H1 (cell line): ENCODE data around the gene DAPK2. TPM values are rescaled to one million over a fixed set of nuclear protein-coding genes. Genes with fewer than 3 reads are reported as not detected.

Experiments used
- ATF3 ChIP-seq: IDR thresholded peaks from 2 replicates; pipeline ENCODE4 v1.6.1; 2011; ENCODE audit warnings: low read depth, mild to moderate bottlenecking, low read length; ENCODE audit not compliant: insufficient read depth
- CHD7 ChIP-seq: fragments of 300-600 bp; sonication (generic); IDR thresholded peaks from 2 replicates; pipeline ENCODE4 v1.7.1; 2012; ENCODE audit warnings: low read length, moderate library complexity, mild to moderate bottlenecking, inconsistent platforms; ENCODE audit not compliant: insufficient replicate concordance
- SP2 ChIP-seq: IDR thresholded peaks from 2 replicates; pipeline ENCODE4 v1.6.1; 2012; ENCODE audit warnings: mild to moderate bottlenecking, low read length, inconsistent platforms
- polyA plus RNA-seq, 7 experiments: library from polyadenylated mRNA; depleted of rRNA in 3 of 7; stranded (reverse) in 5 of 7; unstranded in 2 of 7; fragments of >200 nt in 5 of 7; fragments of 200-250 nt in 2 of 7; gene quantifications; 1 replicate in 5 of 7; 2 replicates in 1 of 7; 4 replicates in 1 of 7; pipeline versions ENCODE4 v1.2.1 to v1.2.3, GENCODE V29; 2011 to 2013; ENCODE audit warnings: missing spikeins in 2 of 7, mixed read lengths in 2 of 7
- total RNA-seq: library from RNA; stranded (reverse); fragmentation: NEBNext Ultra II Directional; extraction: Animal tissue kit (Norgen Biotek cat#: 25700); gene quantifications from 2 replicates; pipeline ENCODE4 v1.2.1, GENCODE V29; 2021

DAPK2 gene
- total and polyA plus RNA-seq, 2 of the 8 experiments (the other 6 are each of a cell fraction or from before 2014, with no cell fraction given), result 1.8 to 2.9 TPM

GRCh38 chr15:64095431-64095794 lies 49.1 kb upstream of the DAPK2 start (continued):
- no peak for TF ChIP-seq CHD7
- no peak for TF ChIP-seq SP2
- TF ChIP-seq ATF3, result no peak
